ENCODE results near the gene FBXW8.

Gene FBXW8

GRCh38 chr12:117036046-117036445 is 125.3 kb downstream of the FBXW8 start:
- H3K79me1 ChIP-seq (ENCODE audit: low read length), result no peaks in the 10 kb centered on the region
- no CpG with 5 or more reads among the region's 9 CpGs for WGBS (ENCODE audit: extremely low coverage, insufficient coverage, low lambda C conversion rate)

GRCh38 chr12:117036547-117036946 is 125.8 kb downstream of the FBXW8 start:
- H4K5ac ChIP-seq (ENCODE audit: low read length), result no peak overlapping the region
- H2BK5ac ChIP-seq (ENCODE audit: low read length), result no peak overlapping the region
- H3K27ac ChIP-seq (ENCODE audit: low read depth, low read length), result no peak overlapping the region
- DNase-seq, result no peak
- no CpG with 5 or more reads among the region's 13 CpGs for WGBS (ENCODE audit: extremely low coverage, insufficient coverage, low lambda C conversion rate)
- H3K79me2 ChIP-seq (ENCODE audit: control insufficient read depth, insufficient read depth, low read length), result no peaks in the 10 kb centered on the region
- no peak overlapping the region for H3K18ac ChIP-seq (ENCODE audit: low read length)
- H3K4me1 ChIP-seq (ENCODE audit: control insufficient read depth, low read depth, low read length), result no peaks in the 10 kb centered on the region
- H2AK5ac ChIP-seq (ENCODE audit: low read length), result no peak overlapping the region
- no peak overlapping the region for H3K4me2 ChIP-seq (ENCODE audit: low read length)
- H3K79me1 ChIP-seq (ENCODE audit: low read length), result no peaks in the 10 kb centered on the region
- no peak overlapping the region for H3K4me3 ChIP-seq (ENCODE audit: low read length)
- H3K9ac ChIP-seq (ENCODE audit: low read length), result no peak overlapping the region
- H2BK15ac ChIP-seq (replicated peaks; ENCODE audit: low read depth), result no peak overlapping the region
- no peak overlapping the region for H2BK120ac ChIP-seq (ENCODE audit: low read depth, low read length)
- no peak overlapping the region for H3K23ac ChIP-seq (ENCODE audit: low read length)
- no peaks in the 10 kb centered on the region for H3K27me3 ChIP-seq (ENCODE audit: insufficient read depth, low read length, poor library complexity)
- H3K36me3 ChIP-seq (ENCODE audit: control insufficient read depth, insufficient read depth, low read length), result no peaks in the 10 kb centered on the region
- H3K4ac ChIP-seq (ENCODE audit: low read depth, low read length), result no peak overlapping the region
- no peak overlapping the region for H4K8ac ChIP-seq (ENCODE audit: low read depth, low read length)
- peak overlapping the region; percentile 15 for H3K56ac ChIP-seq (ENCODE audit: low read length)

More at GRCh38 chr12:117036046-117036445, 125.3 kb downstream of the FBXW8 start:
- no peak overlapping the region for H2AK5ac ChIP-seq (ENCODE audit: low read length)
- H3K4ac ChIP-seq (ENCODE audit: low read depth, low read length), result no peak overlapping the region
- H2BK120ac ChIP-seq (ENCODE audit: low read depth, low read length), result no peak overlapping the region
- DNase-seq, result no peak
- no peaks in the 10 kb centered on the region for H3K36me3 ChIP-seq (ENCODE audit: control insufficient read depth, insufficient read depth, low read length)
- H3K9ac ChIP-seq (ENCODE audit: low read length), result no peak overlapping the region
- no peak overlapping the region for H3K18ac ChIP-seq (ENCODE audit: low read length)
- no peak overlapping the region for H3K4me2 ChIP-seq (ENCODE audit: low read length)
- H2BK5ac ChIP-seq (ENCODE audit: low read length), result no peak overlapping the region
- no peaks in the 10 kb centered on the region for H3K27me3 ChIP-seq (ENCODE audit: insufficient read depth, low read length, poor library complexity)
- H3K56ac ChIP-seq (ENCODE audit: low read length), result no peak overlapping the region
- H3K23ac ChIP-seq (ENCODE audit: low read length), result no peak overlapping the region
- H3K27ac ChIP-seq (ENCODE audit: low read depth, low read length), result no peak overlapping the region
- no peak overlapping the region for H2BK15ac ChIP-seq (replicated peaks; ENCODE audit: low read depth)
- H4K8ac ChIP-seq (ENCODE audit: low read depth, low read length), result no peak overlapping the region
- H3K4me1 ChIP-seq (ENCODE audit: control insufficient read depth, low read depth, low read length), result no peaks in the 10 kb centered on the region
- no peak overlapping the region for H3K4me3 ChIP-seq (ENCODE audit: low read length)
- H4K5ac ChIP-seq (ENCODE audit: low read length), result no peak overlapping the region
- no peaks in the 10 kb centered on the region for H3K79me2 ChIP-seq (ENCODE audit: control insufficient read depth, insufficient read depth, low read length)

- Histone ChIP-seq H2BK5ac (ENCODE audit: low read length) (no peak overlapping the region), H3K56ac (ENCODE audit: low read length) (no peak overlapping the region), H3K36me3 (ENCODE audit: control insufficient read depth, insufficient read depth, low read length) (no peaks in the 10 kb centered on the region), H2BK120ac (ENCODE audit: low read depth, low read length) (no peak overlapping the region), H3K4me1 (ENCODE audit: control insufficient read depth, low read depth, low read length) (no peaks in the 10 kb centered on the region), H3K18ac (ENCODE audit: low read length) (no peak overlapping the region), H4K8ac (ENCODE audit: low read depth, low read length) (no peak overlapping the region), H3K9ac (ENCODE audit: low read length) (no peak overlapping the region), H3K23ac (ENCODE audit: low read length) (no peak overlapping the region), H3K79me1 (ENCODE audit: low read length) (no peaks in the 10 kb centered on the region), H3K79me2 (ENCODE audit: control insufficient read depth, insufficient read depth, low read length) (no peaks in the 10 kb centered on the region), H3K27me3 (ENCODE audit: insufficient read depth, low read length, poor library complexity) (no peaks in the 10 kb centered on the region), H3K4ac (ENCODE audit: low read depth, low read length) (no peak overlapping the region), H4K5ac (ENCODE audit: low read length) (no peak overlapping the region), H3K27ac (ENCODE audit: low read depth, low read length) (no peak overlapping the region), H3K4me3 (ENCODE audit: low read length) (no peak overlapping the region), H2BK15ac (replicated peaks; ENCODE audit: low read depth) (no peak overlapping the region), H3K4me2 (ENCODE audit: low read length) (no peak overlapping the region), H2AK5ac (ENCODE audit: low read length) (no peak overlapping the region)
- no CpG with 5 or more reads among the region's 22 CpGs for WGBS (ENCODE audit: extremely low coverage, insufficient coverage, low lambda C conversion rate)
- no peak for DNase-seq
Observed at GRCh38 chr12:117037289-117038022, 126.7 kb downstream of the FBXW8 start.

GRCh38 chr12:117038023-117038680 is 127.4 kb downstream of the FBXW8 start:
- no peaks in the 10 kb centered on the region for H3K79me2 ChIP-seq (ENCODE audit: control insufficient read depth, insufficient read depth, low read length)
- no peak overlapping the region for H3K4me2 ChIP-seq (ENCODE audit: low read length)
- no CpG with 5 or more reads among the region's 15 CpGs for WGBS (ENCODE audit: extremely low coverage, insufficient coverage, low lambda C conversion rate)
- no peak overlapping the region for H3K23ac ChIP-seq (ENCODE audit: low read length)
- no peaks in the 10 kb centered on the region for H3K27me3 ChIP-seq (ENCODE audit: insufficient read depth, low read length, poor library complexity)
- no peak overlapping the region for H3K27ac ChIP-seq (ENCODE audit: low read depth, low read length)
- no peak overlapping the region for H3K9ac ChIP-seq (ENCODE audit: low read length)
- no peak overlapping the region for H2BK5ac ChIP-seq (ENCODE audit: low read length)
- H2AK5ac ChIP-seq (ENCODE audit: low read length), result no peak overlapping the region
- no peak overlapping the region for H4K8ac ChIP-seq (ENCODE audit: low read depth, low read length)
- H3K79me1 ChIP-seq (ENCODE audit: low read length), result no peaks in the 10 kb centered on the region
- no peak overlapping the region for H3K18ac ChIP-seq (ENCODE audit: low read length)
- no peak overlapping the region for H2BK120ac ChIP-seq (ENCODE audit: low read depth, low read length)
- H2BK15ac ChIP-seq (replicated peaks; ENCODE audit: low read depth), result no peak overlapping the region
- H3K4me1 ChIP-seq (ENCODE audit: control insufficient read depth, low read depth, low read length), result no peaks in the 10 kb centered on the region
- no peak overlapping the region for H3K56ac ChIP-seq (ENCODE audit: low read length)
- no peak overlapping the region for H3K4me3 ChIP-seq (ENCODE audit: low read length)
- DNase-seq, result no peak
- H3K36me3 ChIP-seq (ENCODE audit: control insufficient read depth, insufficient read depth, low read length), result no peaks in the 10 kb centered on the region
- no peak overlapping the region for H4K5ac ChIP-seq (ENCODE audit: low read length)
- H3K4ac ChIP-seq (ENCODE audit: low read depth, low read length), result no peak overlapping the region

- Histone ChIP-seq H2BK5ac (ENCODE audit: low read length) (no peak overlapping the region), H2BK120ac (ENCODE audit: low read depth, low read length) (no peak overlapping the region), H4K8ac (ENCODE audit: low read depth, low read length) (no peak overlapping the region), H3K27ac (ENCODE audit: low read depth, low read length) (no peak overlapping the region), H3K27me3 (ENCODE audit: insufficient read depth, low read length, poor library complexity) (no peaks in the 10 kb centered on the region), H3K36me3 (ENCODE audit: control insufficient read depth, insufficient read depth, low read length) (no peaks in the 10 kb centered on the region), H4K5ac (ENCODE audit: low read length) (no peak overlapping the region), H3K4me3 (ENCODE audit: low read length) (no peak overlapping the region), H3K23ac (ENCODE audit: low read length) (no peak overlapping the region), H3K79me1 (ENCODE audit: low read length) (no peaks in the 10 kb centered on the region), H3K9ac (ENCODE audit: low read length) (no peak overlapping the region), H3K18ac (ENCODE audit: low read length) (no peak overlapping the region), H3K4me1 (ENCODE audit: control insufficient read depth, low read depth, low read length) (no peaks in the 10 kb centered on the region), H3K56ac (ENCODE audit: low read length) (no peak overlapping the region), H2BK15ac (replicated peaks; ENCODE audit: low read depth) (no peak overlapping the region), H2AK5ac (ENCODE audit: low read length) (no peak overlapping the region), H3K4me2 (ENCODE audit: low read length) (no peak overlapping the region), H3K79me2 (ENCODE audit: control insufficient read depth, insufficient read depth, low read length) (no peaks in the 10 kb centered on the region), H3K4ac (ENCODE audit: low read depth, low read length) (no peak overlapping the region)
- WGBS (ENCODE audit: extremely low coverage, insufficient coverage, low lambda C conversion rate), result no CpG with 5 or more reads among the region's 24 CpGs
- DNase-seq, result no peak
Observed at GRCh38 chr12:117038919-117039318, 128.2 kb downstream of the FBXW8 start.
